Measurements from ENCODE around the gene CCDC116.

CCDC116 gene

DNA sequence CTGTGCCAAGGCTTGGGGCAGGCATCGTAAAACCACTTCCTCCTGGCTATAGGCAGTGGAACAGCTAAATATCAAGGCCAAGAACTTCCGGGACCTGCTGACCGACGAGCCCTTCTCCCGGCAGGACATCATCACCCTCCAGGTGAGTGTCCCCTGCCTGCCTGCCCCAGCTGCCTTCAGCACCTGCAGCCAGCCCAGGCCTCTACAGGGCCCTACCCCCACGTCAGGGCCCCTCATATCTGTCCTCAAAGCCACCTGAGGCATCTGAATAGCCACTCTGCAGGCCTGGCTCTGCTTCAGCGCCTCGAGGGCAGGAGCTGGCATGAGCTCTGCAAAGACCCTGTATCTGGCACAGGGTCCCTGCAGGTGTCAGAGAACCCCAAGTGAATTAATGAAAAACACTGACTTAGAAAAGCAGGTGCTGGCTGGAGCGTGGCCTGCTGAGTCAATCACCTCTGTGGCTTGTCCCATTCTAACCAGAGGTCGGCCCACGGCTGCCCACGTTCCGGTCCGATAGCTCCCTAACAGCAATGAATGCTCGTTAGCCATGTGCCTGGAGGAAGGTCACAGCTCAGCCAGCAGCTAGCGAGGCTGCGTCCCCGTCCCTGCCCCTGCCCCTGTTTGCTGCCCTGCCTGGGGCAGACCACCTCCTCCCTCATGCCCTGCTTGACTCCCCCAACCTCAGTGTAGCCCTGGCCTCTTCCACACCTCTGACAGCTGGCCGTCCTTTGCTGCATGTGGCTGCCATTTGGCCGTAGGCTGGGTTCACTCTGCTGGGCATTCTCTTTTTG lies 50.0 kb downstream of the CCDC116 start:
- no peak for FAIRE-seq

DNA sequence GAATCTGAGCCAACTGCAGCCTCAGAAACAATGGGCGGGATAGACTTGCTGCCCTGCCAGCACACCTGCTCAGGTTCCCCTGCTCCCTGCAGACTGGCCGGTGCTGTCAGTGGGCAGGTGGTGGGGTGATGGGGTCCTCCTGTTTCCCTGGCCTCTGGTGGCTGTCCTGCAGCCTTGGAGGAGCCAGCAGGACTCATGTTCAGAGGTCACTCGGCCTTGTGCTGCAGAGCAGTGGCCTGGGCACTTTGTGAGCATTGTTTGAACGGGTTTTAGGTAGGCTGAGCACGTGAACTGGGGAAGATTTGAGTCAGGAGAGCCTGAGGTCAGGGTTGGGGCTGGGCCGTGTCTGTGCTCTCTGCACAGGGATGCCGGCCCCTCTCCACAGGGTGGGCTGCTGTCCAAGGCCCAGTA lies 50.8 kb downstream of the CCDC116 start:
- FAIRE-seq, result no peak

DNA sequence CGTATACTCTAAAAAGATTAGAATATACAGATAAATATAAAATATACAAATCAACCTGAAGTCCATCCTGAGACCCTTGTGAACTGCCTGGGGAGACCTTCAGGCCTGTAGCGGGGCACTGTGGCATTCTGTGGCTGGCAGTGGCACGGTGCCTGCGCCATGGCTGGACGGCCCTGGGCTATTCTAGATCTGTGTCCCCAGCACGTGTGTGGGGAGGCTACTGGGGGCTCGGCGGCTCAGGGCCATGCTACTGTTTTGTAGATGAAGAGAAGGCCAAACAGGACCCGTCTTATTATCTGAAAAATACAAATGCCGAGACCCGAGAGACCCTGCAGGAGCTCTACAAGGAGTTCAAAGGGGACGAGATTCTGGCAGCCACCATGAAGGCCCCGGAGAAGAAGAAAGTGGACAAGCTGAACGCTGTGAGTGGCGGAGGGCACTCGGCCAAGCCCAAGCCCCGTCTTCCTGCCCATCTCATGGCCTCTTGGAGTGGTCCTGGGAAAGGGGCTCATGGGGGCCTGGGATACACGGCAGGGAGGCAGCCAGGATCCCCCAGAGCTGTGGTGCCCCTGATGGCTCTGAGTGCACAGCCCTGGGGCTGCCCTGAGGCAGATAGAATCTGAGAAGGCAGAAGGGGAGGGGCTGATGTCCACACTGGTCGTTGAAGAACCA lies 52.1 kb downstream of the CCDC116 start:
- FAIRE-seq, result no peak

DNA sequence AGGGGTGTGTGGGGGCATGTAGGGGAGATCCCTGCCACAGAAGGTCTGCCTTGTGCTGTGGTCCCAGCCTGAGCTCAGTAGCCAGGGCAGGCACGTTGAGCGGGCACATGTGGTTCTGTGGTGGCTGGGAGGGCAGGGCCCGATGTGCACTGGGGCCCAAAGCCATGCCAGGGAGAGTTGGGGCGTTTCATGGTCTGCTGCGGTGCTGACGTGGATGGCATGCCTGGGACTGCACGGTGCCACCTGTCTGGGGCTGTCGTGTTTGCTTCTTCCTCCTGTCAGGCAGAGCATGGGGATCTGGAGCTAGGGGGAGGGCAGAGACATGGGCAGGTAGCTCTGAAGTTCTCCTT lies 52.6 kb downstream of the CCDC116 start:
- no peak for FAIRE-seq

DNA sequence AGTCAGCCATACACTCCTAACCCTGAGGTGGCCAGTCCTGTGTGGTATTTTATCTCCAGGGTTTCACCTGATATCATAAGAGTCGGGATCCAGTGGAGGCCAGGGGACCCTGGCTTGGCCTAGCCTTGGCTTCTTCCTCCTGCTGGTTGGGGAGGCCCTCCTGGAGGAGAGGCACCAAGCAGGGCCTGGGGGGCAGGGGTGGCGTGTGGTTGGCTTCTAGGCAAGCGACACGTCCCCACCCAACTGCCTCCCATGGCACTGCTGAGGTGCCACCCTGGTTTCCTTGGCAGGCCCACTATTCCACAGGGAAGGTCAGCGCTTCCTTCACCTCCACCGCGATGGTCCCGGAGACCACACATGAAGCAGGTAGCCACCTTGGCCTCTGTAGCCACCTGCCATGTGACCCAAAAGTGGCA lies 53.6 kb downstream of the CCDC116 start:
- FAIRE-seq, result no peak

Data from islet of Langerhans (tissue), 1 donor.